ENCODE results near the gene IDI1.
A peak's percentile ranks its signal among the peaks of the same experiment; 100 is the strongest.
"Not testable (repeated sequence)": the region's sequence is repeated elsewhere in the genome, so short reads cannot be mapped to it uniquely, and the experiment has no call there.

Gene IDI1

GRCh38 chr10:1033601-1034000, 15.3 kb downstream of the IDI1 start:
- DNase-seq, result no peak

- DNase-seq, result no peak
Measured at GRCh38 chr10:1029838-1030237, 19.1 kb downstream of the IDI1 start.

GRCh38 chr10:1026578-1026977, 22.3 kb downstream of the IDI1 start:
- no peak for DNase-seq

GRCh38 chr10:1025683-1026082, 23.2 kb downstream of the IDI1 start, which contains the start of gene IDI2:
Gene IDI2, minus strand, starts transcription at chr10:1025859. Its CDS starts 1,136 bp downstream, at chr10:1024723.
- DNase-seq, result no peak

- no peak for DNase-seq
Measured at GRCh38 chr10:1024103-1024502, 24.8 kb downstream of the IDI1 start.

GRCh38 chr10:1022413-1022812, 26.5 kb downstream of the IDI1 start:
- DNase-seq, result peak; percentile 70

GRCh38 chr10:1020958-1021357, 28.0 kb downstream of the IDI1 start:
- DNase-seq, result no peak

GRCh38 chr10:1020460-1020859, 28.5 kb downstream of the IDI1 start:
- no peak for DNase-seq

GRCh38 chr10:1019362-1019761, 29.6 kb downstream of the IDI1 start:
- DNase-seq, result no peak

- no peak for DNase-seq
Measured at GRCh38 chr10:1015688-1016087, 33.2 kb downstream of the IDI1 start.

- no peak for DNase-seq
Measured at GRCh38 chr10:1011696-1012095, 37.2 kb downstream of the IDI1 start.

GRCh38 chr10:1010703-1011102, 38.2 kb downstream of the IDI1 start:
- no peak for DNase-seq

- not testable (repeated sequence) for DNase-seq
Measured at GRCh38 chr10:1009947-1010346, 39.0 kb downstream of the IDI1 start.

- no peak for DNase-seq
Measured at GRCh38 chr10:1009071-1009494, 39.8 kb downstream of the IDI1 start.

GRCh38 chr10:1007583-1007982, 41.3 kb downstream of the IDI1 start:
- DNase-seq, result no peak

GRCh38 chr10:1006573-1006972, 42.3 kb downstream of the IDI1 start:
- DNase-seq, result no peak

GRCh38 chr10:1003884-1004670, 44.8 kb downstream of the IDI1 start:
- DNase-seq, result no peak

GRCh38 chr10:1002425-1003006, 46.4 kb downstream of the IDI1 start:
- no peak for DNase-seq

- DNase-seq, result no peak
Measured at GRCh38 chr10:997266-998022, 51.5 kb downstream of the IDI1 start.

GRCh38 chr10:996031-996430, 52.9 kb downstream of the IDI1 start:
- no peak for DNase-seq

- DNase-seq, result no peak
Measured at GRCh38 chr10:995559-995926, 53.4 kb downstream of the IDI1 start.

- no peak for DNase-seq
Measured at GRCh38 chr10:994836-995558, 53.9 kb downstream of the IDI1 start.

- no peak for DNase-seq
Measured at GRCh38 chr10:992871-993270, 56.0 kb downstream of the IDI1 start.

Measured in midbrain (tissue), 1 donor.